PC-9 (cell line): Measurements from ENCODE around the gene UBXN2A. TPM values are rescaled to one million over a fixed set of nuclear protein-coding genes. Genes with fewer than 3 reads are reported as not detected.

Source experiments
- BruUV-seq: library from RNA; stranded (reverse); fragments of 400-500 nt; replicated peaks from 2 replicates; lab custom pipeline; 2021; lab: Mats Ljungman, UMichigan
- CTCF ChIA-PET: fragments of 300-600 bp; sonication (Branson Sonifier 250); formaldehyde crosslinking; loops from one replicate; lab custom pipeline; 2022; ENCODE audit warnings: antibody characterized with exemption; lab: Charles Lee
- POLR2A ChIA-PET: fragments of 300-600 bp; sonication (Branson Sonifier 250); formaldehyde crosslinking; loops from one replicate; lab custom pipeline; 2022; ENCODE audit warnings: antibody characterized with exemption; ENCODE audit not compliant: unreplicated experiment; lab: Charles Lee
- DNase-seq, 2 experiments: peaks; one replicate each; pipeline versions ENCODE4 v3.0.0 to v3.0.0-alpha.2; 2015 to 2022; ENCODE audit warnings: mixed read lengths in 1 of 2
- H2AFZ ChIP-seq: fragments of 200-600 bp; sonication (generic); 2 replicates; pipeline ENCODE4 v1.8.1; 2017; ENCODE audit warnings: antibody characterized with exemption
- H3F3A ChIP-seq: fragments of 200-600 bp; sonication (generic); 2 replicates; pipeline ENCODE4 v1.8.1; 2017; ENCODE audit warnings: antibody characterized with exemption, mild to moderate bottlenecking, low read depth; ENCODE audit not compliant: insufficient read depth
- H3K27ac ChIP-seq: fragments of 200-600 bp; sonication (generic); 2 replicates; pipeline ENCODE4 v1.6.1; 2016; ENCODE audit warnings: mixed run types
- H3K27me3 ChIP-seq: fragments of 200-600 bp; sonication (generic); 2 replicates; pipeline ENCODE4 v1.6.1; 2016; ENCODE audit warnings: low read depth, mixed run types; ENCODE audit not compliant: insufficient read depth
- H3K36me3 ChIP-seq: fragments of 200-600 bp; sonication (generic); 2 replicates; pipeline ENCODE4 v1.6.1; 2016; ENCODE audit warnings: low read depth, mixed run types
- H3K4me1 ChIP-seq: fragments of 200-600 bp; sonication (generic); replicated peaks from 2 replicates; pipeline ENCODE4 v1.6.1; 2016; ENCODE audit warnings: mixed run types; ENCODE audit not compliant: insufficient read depth
- H3K4me2 ChIP-seq: fragments of 200-600 bp; sonication (generic); 2 replicates; pipeline ENCODE4 v1.6.1; 2017; ENCODE audit warnings: mixed run types
- H3K4me3 ChIP-seq: fragments of 200-600 bp; sonication (generic); 2 replicates; pipeline ENCODE4 v1.6.1; 2016; ENCODE audit warnings: mixed run types
- H3K79me2 ChIP-seq: fragments of 200-600 bp; sonication (generic); 2 replicates; pipeline ENCODE4 v1.6.1; 2017; ENCODE audit warnings: low read depth, mixed run types
- H3K9me2 ChIP-seq: fragments of 200-600 bp; sonication (generic); 2 replicates; pipeline ENCODE4 v1.8.1; 2017; ENCODE audit warnings: mild to moderate bottlenecking; ENCODE audit not compliant: insufficient read depth
- H3K9me3 ChIP-seq: fragments of 200-600 bp; sonication (generic); 2 replicates; pipeline ENCODE4 v1.8.1; 2016; ENCODE audit warnings: low read depth; ENCODE audit not compliant: insufficient read depth
- H4K20me1 ChIP-seq: fragments of 200-600 bp; sonication (generic); 2 replicates; pipeline ENCODE4 v1.8.1; 2017; ENCODE audit not compliant: insufficient read depth
- EZH2 ChIP-seq: fragments of 200-600 bp; sonication (generic); IDR thresholded peaks from 2 replicates; pipeline ENCODE4 v1.8.0; 2017; ENCODE audit warnings: antibody characterized with exemption, low read depth
- intact Hi-C: fragments of 100-400 bp; cut with micrococcal nuclease; formaldehyde crosslinking; loops from one replicate; pipeline ENCODE4 v1.10.0; 2022; ENCODE audit not compliant: unreplicated experiment
- total RNA-seq: library from RNA; stranded (reverse); gene quantifications from 2 replicates; pipeline ENCODE4 v1.2.3, GENCODE V29; 2021
- TF ChIP-seq, protein P1 (sequence below): fragments of 200-600 bp; sonication (generic); conservative IDR thresholded peaks from 2 replicates; pipeline ENCODE4 v1.6.1; 2017; ENCODE audit warnings: mixed run types, antibody characterized with exemption, mild to moderate bottlenecking, moderate library complexity

Gene UBXN2A
- total RNA-seq, 1 experiment from 2014 or later: 16.9 TPM

DNA sequence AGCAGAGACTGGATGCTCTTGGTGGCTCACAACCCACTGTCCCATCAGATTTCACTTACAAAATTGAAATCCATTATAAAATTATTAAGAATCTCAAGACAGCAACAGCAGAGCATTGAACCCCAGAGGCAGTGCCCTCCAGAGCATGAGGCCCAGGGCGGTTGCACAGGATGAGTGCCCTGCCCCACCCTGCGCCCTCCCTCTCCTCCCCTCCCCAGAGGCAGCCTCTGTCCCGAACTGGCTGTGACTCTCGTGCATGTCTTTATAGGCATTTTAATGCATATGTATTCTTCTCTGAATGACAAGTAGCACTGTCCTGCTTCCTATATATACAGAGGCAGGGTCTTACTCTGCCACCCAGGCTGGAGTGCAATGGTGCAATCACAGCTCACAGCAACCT lies 80.0 kb downstream of the UBXN2A start:
- Histone ChIP-seq H3K4me1 (peaks cover 37% of the 10 kb centered on the region), H3F3A (peaks cover 42% of the 10 kb centered on the region), H3K4me2 (no peak overlapping the region), H3K27me3 (no peaks in the 10 kb centered on the region), H3K9me3 (no peaks in the 10 kb centered on the region), H3K36me3 (no peaks in the 10 kb centered on the region), H2AFZ (no peak overlapping the region), H3K9me2 (no peaks in the 10 kb centered on the region), H3K4me3 (no peak overlapping the region), H4K20me1 (no peaks in the 10 kb centered on the region), H3K27ac (no peak overlapping the region), H3K79me2 (no peaks in the 10 kb centered on the region)
- CTCF ChIA-PET: no interaction called here
- DNase-seq: no peak
- no TSS peak for BruUV-seq
- no peak for TF ChIP-seq EZH2
- TF ChIP-seq, protein P1, sequence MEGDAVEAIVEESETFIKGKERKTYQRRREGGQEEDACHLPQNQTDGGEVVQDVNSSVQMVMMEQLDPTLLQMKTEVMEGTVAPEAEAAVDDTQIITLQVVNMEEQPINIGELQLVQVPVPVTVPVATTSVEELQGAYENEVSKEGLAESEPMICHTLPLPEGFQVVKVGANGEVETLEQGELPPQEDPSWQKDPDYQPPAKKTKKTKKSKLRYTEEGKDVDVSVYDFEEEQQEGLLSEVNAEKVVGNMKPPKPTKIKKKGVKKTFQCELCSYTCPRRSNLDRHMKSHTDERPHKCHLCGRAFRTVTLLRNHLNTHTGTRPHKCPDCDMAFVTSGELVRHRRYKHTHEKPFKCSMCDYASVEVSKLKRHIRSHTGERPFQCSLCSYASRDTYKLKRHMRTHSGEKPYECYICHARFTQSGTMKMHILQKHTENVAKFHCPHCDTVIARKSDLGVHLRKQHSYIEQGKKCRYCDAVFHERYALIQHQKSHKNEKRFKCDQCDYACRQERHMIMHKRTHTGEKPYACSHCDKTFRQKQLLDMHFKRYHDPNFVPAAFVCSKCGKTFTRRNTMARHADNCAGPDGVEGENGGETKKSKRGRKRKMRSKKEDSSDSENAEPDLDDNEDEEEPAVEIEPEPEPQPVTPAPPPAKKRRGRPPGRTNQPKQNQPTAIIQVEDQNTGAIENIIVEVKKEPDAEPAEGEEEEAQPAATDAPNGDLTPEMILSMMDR: no peak
- intact Hi-C loops: no loop called here
- POLR2A ChIA-PET: no interaction called here

DNA sequence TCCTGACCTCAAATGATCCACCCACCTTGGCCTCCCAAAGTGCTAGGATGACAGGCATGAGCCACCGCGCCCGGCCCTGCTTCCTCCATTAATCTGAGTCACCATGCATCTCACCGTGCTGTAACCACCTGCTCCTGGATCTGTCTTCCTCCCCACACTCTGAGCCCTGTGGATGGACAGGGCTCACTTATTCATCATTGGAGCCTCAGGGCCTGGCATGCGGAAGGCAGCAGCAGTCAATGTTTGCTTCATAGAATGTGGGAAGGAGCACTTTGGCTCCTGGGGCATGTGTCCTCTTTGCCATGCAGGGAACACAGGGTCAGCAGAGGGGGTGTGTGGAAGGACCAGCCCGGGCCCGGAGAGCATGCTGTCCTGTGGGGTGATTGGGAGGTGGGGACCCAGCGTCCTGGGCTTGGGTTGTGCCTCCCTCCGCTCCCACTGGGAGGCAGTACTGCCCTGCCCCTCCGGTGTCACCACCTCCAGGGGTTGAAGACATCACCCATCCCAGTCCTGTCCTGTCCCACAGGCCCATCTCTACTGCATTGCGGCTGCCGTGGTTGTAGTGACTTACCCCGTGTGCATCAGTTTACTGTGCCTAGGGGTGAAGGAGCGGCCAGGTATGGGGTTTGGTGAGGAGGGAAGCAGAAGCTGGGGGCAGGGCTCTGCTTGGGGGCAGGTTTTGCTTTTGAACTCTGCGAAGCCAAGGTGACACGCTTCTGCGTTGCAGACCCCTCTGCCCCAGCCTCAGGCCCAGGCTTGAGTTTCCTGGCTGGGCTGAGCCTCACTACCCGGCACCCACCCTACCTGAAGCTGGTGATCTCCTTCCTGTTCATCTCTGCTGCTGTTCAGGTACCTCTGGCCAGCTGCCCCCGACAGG lies 81.1 kb downstream of the UBXN2A start:
- H3K4me2 ChIP-seq: 0 out of 2 replicates have a peak overlapping the region, but pooled peaks have one; percentile 6
- ChIA-PET POLR2A (no interaction called here), CTCF (interaction anchor here (0.6 kb wide), 1 partner anchor 219 kb away, joined by 3 read pairs; no protein-coding TSS in a partner anchor)
- H3K4me1 ChIP-seq: peaks cover 29% of the 10 kb centered on the region
- no peaks in the 10 kb centered on the region for H3K79me2 ChIP-seq
- H3F3A ChIP-seq: peaks cover 33% of the 10 kb centered on the region
- no peaks in the 10 kb centered on the region for H3K36me3 ChIP-seq
- no peaks in the 10 kb centered on the region for H4K20me1 ChIP-seq
- no TSS peak for BruUV-seq
- no peak overlapping the region for H2AFZ ChIP-seq
- intact Hi-C loops: no loop called here
- TF ChIP-seq, protein P1: peak; percentile 53
- no peak for TF ChIP-seq EZH2
- H3K27me3 ChIP-seq: no peaks in the 10 kb centered on the region
- H3K9me3 ChIP-seq: no peaks in the 10 kb centered on the region
- H3K4me3 ChIP-seq: no peak overlapping the region
- peak; percentile 71 to 96 for DNase-seq
- H3K27ac ChIP-seq: peak overlapping the region; percentile 47
- H3K9me2 ChIP-seq: no peaks in the 10 kb centered on the region

DNA sequence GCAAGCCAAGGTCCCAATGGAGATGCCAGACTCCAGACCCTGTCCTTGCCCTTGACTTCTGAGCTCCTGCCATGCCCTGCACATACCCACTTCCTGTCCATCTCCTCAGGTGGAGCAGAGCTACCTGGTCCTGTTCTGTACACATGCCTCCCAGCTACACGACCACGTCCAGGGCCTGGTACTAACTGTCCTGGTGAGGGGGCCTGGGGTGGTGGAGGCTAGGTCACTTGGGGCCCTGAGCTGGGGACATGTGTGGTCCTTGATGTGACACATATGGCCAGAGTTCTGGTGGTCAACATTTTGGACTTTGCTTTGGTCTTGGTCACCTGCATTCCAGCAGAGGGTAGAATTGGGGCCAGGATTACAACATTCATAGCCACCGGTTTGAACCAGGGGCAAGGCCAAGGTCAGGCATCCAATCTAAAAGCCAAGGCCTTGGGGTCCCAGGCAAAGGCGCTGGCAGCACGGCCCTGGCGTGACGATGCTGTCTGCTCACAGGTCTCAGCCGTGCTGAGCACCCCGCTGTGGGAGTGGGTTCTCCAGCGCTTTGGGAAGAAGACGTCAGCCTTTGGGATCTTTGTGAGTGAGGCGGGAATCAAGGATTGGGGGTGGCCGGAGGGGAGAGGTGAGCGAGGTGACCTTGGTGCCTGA lies 82.2 kb downstream of the UBXN2A start:
- no peaks in the 10 kb centered on the region for H3K27me3 ChIP-seq
- H3K9me3 ChIP-seq: no peaks in the 10 kb centered on the region
- no peak overlapping the region for H3K4me2 ChIP-seq
- H4K20me1 ChIP-seq: no peaks in the 10 kb centered on the region
- no peak overlapping the region for H2AFZ ChIP-seq
- H3K27ac ChIP-seq: no peak overlapping the region
- H3K79me2 ChIP-seq: no peaks in the 10 kb centered on the region
- no peak overlapping the region for H3K4me3 ChIP-seq
- intact Hi-C loops: no loop called here
- TF ChIP-seq, protein P1: no peak
- no peak for TF ChIP-seq EZH2
- no peaks in the 10 kb centered on the region for H3K9me2 ChIP-seq
- CTCF ChIA-PET: interaction anchor here (0.6 kb wide), 1 partner anchor 220 kb away, joined by 3 read pairs; no protein-coding TSS in a partner anchor
- peaks cover 25% of the 10 kb centered on the region; the same call in 1 of the 2 replicates for H3F3A ChIP-seq
- BruUV-seq: no TSS peak
- DNase-seq: no peak
- POLR2A ChIA-PET: no interaction called here
- no peaks in the 10 kb centered on the region for H3K36me3 ChIP-seq
- H3K4me1 ChIP-seq: peaks cover 19% of the 10 kb centered on the region
